ENCODE results near the gene BANF2. TPM values are rescaled to one million over a fixed set of nuclear protein-coding genes. Genes with fewer than 3 reads are reported as not detected.

The BANF2 gene
- total and polyA plus RNA-seq, 10 of the 15 experiments (the other 5 are each of a cell fraction or from before 2014, with no cell fraction given), result not detected

- no TSS peak for BruUV-seq (replicated peaks)
- FAIRE-seq, result no peak
- SMC1A ChIA-PET (ENCODE audit: uncharacterized antibody, unreplicated experiment), result no interaction called here
- in situ Hi-C loops (cut with MboI), result loop anchor here (5.0 kb wide), 1 partner anchor 225 kb away; no protein-coding TSS in a partner anchor
- no peak for ATAC-seq
- TF ChIP-seq JUND (IDR thresholded peaks at IDR 0.05; ENCODE audit: low read depth, low read length) (no peak), RFX5 (IDR thresholded peaks at IDR 0.05; ENCODE audit: low read depth, low read length) (no peak), BACH1 (IDR thresholded peaks at IDR 0.05; ENCODE audit: borderline replicate concordance) (no peak), SPI1 (IDR thresholded peaks at IDR 0.05; ENCODE audit: borderline replicate concordance, insufficient read depth, low read depth, low read length) (no peak), CREM (IDR thresholded peaks at IDR 0.05; ENCODE audit: low read depth) (no peak), SMAD1 (IDR thresholded peaks at IDR 0.05; ENCODE audit: low read depth, partially characterized antibody) (no peak), PRDM15 (CRISPR knock-in tag; IDR thresholded peaks at IDR 0.05) (no peak), SMC3 (IDR thresholded peaks at IDR 0.05; ENCODE audit: borderline replicate concordance, low read length) (no peak), CEBPB (IDR thresholded peaks at IDR 0.05; ENCODE audit: borderline replicate concordance in 1 of 2, low read depth in 2 of 2, low read length in 2 of 2) (no peak), TCF12 (IDR thresholded peaks at IDR 0.05; ENCODE audit: low read depth, low read length) (no peak), POU2F2 (IDR thresholded peaks at IDR 0.05; ENCODE audit: borderline replicate concordance, low read depth, low read length) (no peak), MXI1 (IDR thresholded peaks at IDR 0.05; ENCODE audit: low read depth, low read length) (no peak)
- Histone ChIP-seq H3K4me3 (no peak overlapping the region), H3K36me3 (ENCODE audit: control insufficient read depth in 2 of 2, insufficient read depth in 2 of 2, low read length in 1 of 2) (no peaks in the 10 kb centered on the region; a peak in 3 of 4 replicates), H3K9ac (ENCODE audit: control insufficient read depth, insufficient read depth, low read length) (no peak overlapping the region), H3K4me1 (ENCODE audit: control insufficient read depth, insufficient read depth, low read length) (peaks cover 8% of the 10 kb centered on the region), H3K27me3 (replicated peaks in 1 of 2; ENCODE audit: control insufficient read depth in 2 of 2, insufficient read depth in 2 of 2, low read length in 1 of 2) (no peaks in the 10 kb centered on the region), H4K20me1 (ENCODE audit: control insufficient read depth, insufficient read depth) (no peaks in the 10 kb centered on the region; the same call in 1 of the 2 replicates), H3K4me2 (ENCODE audit: control insufficient read depth, insufficient read depth) (no peak overlapping the region), H3K79me2 (ENCODE audit: control insufficient read depth, insufficient read depth, low read length) (peaks cover 34% of the 10 kb centered on the region), H2AFZ (ENCODE audit: control insufficient read depth, low read depth, low read length) (no peak overlapping the region), H3K9me3 (replicated peaks; ENCODE audit: control insufficient read depth, insufficient read depth, low read length) (no peaks in the 10 kb centered on the region), H3K27ac (ENCODE audit: control insufficient read depth, insufficient read depth) (no peak overlapping the region)
- intact Hi-C loops (cut with micrococcal nuclease; ENCODE audit: unreplicated experiment), result no loop called here
- CTCF ChIA-PET, result interaction anchor here (0.6 to 0.9 kb wide), 3 partner anchors 105 to 261 kb away, joined by 3 to 5 read pairs (median 3); no protein-coding TSS in a partner anchor
- WGBS (ENCODE audit: insufficient coverage, insufficient replicate concordance, low lambda C conversion rate, missing lambda C conversion rate), result 98% methylated on average over 2 of the region's 2 CpGs
- POLR2A ChIA-PET, result no interaction called here
- RAD21 ChIA-PET (ENCODE audit: unreplicated experiment), result interaction anchor here (0.7 kb wide), 1 partner anchor 89 kb away, joined by 3 read pairs; no protein-coding TSS in a partner anchor
- no peak for DNase-seq (ENCODE audit: low read depth, low spot score)
These were observed 22.8 kb upstream of the BANF2 start for GRCh38 chr20:17676942-17677341.
